Measurements from ENCODE around the gene LSAMP. TPM values are rescaled to one million over a fixed set of nuclear protein-coding genes. Genes with fewer than 3 reads are reported as not detected.

The LSAMP gene
- total RNA-seq, 1 experiment from 2014 or later, result 5.7 TPM

DNA sequence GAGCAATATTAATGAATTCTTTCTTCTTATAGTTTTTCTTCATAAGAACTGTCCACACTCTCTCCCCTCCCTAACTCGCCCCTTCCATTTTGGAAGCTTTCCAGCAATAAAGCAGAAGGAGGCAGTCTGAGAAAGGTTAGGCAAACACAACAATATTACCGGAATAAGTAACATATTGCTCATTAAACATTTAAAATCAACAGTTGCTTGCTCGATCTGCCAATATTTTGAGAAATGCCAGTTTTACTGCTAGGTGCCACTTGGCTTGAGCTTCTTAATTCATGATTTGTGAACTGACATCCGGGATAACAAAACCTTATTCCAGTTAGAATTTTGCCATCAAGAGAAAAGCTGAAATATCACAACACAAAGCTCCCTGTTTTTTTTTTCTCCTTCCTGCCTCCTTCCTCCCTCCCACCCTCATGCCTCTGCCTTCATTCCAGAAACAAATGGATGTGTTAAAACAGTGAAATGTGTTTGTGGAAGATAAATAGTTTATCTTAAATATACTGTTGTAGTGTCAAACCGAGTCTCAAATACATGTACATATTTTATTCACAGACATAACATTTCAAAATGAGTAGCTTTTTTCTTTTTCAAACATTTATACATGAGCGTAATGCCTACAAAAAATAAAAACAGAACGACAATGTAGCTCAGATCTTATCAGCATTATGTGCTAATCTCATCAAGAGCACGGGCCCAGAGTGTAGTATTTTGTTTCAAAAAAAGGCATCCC is 568.2 kb downstream of the LSAMP start (continued):
- TF ChIP-seq, protein P1, sequence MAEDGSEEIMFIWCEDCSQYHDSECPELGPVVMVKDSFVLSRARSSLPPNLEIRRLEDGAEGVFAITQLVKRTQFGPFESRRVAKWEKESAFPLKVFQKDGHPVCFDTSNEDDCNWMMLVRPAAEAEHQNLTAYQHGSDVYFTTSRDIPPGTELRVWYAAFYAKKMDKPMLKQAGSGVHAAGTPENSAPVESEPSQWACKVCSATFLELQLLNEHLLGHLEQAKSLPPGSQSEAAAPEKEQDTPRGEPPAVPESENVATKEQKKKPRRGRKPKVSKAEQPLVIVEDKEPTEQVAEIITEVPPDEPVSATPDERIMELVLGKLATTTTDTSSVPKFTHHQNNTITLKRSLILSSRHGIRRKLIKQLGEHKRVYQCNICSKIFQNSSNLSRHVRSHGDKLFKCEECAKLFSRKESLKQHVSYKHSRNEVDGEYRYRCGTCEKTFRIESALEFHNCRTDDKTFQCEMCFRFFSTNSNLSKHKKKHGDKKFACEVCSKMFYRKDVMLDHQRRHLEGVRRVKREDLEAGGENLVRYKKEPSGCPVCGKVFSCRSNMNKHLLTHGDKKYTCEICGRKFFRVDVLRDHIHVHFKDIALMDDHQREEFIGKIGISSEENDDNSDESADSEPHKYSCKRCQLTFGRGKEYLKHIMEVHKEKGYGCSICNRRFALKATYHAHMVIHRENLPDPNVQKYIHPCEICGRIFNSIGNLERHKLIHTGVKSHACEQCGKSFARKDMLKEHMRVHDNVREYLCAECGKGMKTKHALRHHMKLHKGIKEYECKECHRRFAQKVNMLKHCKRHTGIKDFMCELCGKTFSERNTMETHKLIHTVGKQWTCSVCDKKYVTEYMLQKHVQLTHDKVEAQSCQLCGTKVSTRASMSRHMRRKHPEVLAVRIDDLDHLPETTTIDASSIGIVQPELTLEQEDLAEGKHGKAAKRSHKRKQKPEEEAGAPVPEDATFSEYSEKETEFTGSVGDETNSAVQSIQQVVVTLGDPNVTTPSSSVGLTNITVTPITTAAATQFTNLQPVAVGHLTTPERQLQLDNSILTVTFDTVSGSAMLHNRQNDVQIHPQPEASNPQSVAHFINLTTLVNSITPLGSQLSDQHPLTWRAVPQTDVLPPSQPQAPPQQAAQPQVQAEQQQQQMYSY (CRISPR knock-in tag; IDR thresholded peaks at IDR 0.05), result no peak
- TF ChIP-seq NFATC4 (CRISPR knock-in tag; IDR thresholded peaks at IDR 0.05), result no peak
- TF ChIP-seq GTF2I (CRISPR knock-in tag; conservative IDR thresholded peaks at IDR 0.05), result no peak
- TF ChIP-seq JUN (CRISPR knock-in tag; IDR thresholded peaks at IDR 0.05), result no peak
- TF ChIP-seq GRHL2 (CRISPR knock-in tag; IDR thresholded peaks at IDR 0.05; ENCODE audit: insufficient replicate concordance, severe bottlenecking), result no peak

DNA sequence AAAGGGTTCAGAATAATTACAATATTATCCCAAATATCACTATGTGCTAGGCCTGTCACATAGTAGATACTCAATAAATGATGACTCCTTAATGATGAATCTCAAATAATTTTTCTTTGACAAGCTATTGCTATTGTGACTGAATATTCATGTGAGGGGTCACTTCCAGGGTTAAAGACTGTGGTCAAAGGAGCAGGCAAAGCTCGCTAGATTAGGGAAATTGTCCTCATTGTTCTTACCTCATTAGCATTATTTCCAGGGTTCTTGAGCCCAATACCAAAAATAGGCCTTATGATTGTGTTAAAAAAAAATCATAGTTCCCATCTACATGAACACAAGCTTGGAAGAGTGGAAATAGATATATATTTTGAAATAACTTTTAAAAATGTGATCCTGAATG is 569.8 kb downstream of the LSAMP start:
- ATAC-seq, result peak; percentile 69
- peaks cover 49% of the 10 kb centered on the region for H3K4me1 Mint-ChIP-seq
- H3K27ac Mint-ChIP-seq, result no peak overlapping the region
- no peaks in the 10 kb centered on the region for H3K27me3 Mint-ChIP-seq (ENCODE audit: low read depth)
- no peak overlapping the region for H3K4me3 Mint-ChIP-seq
- H3K9me3 Mint-ChIP-seq, result no peaks in the 10 kb centered on the region
- ChIA-PET CTCF (interaction anchor here (0.6 to 1.2 kb wide), 6 partner anchors 10 to 1760 kb away, joined by 3 to 5 read pairs (median 4); no protein-coding TSS in a partner anchor), POLR2A (no interaction called here)
- no peak for DNase-seq (ENCODE audit: low spot score)
- H3K36me3 Mint-ChIP-seq, result no peaks in the 10 kb centered on the region
- TF ChIP-seq, protein P2, sequence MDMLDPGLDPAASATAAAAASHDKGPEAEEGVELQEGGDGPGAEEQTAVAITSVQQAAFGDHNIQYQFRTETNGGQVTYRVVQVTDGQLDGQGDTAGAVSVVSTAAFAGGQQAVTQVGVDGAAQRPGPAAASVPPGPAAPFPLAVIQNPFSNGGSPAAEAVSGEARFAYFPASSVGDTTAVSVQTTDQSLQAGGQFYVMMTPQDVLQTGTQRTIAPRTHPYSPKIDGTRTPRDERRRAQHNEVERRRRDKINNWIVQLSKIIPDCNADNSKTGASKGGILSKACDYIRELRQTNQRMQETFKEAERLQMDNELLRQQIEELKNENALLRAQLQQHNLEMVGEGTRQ (CRISPR knock-in tag; IDR thresholded peaks at IDR 0.05), result no peak
- TF ChIP-seq NR1H2 (CRISPR knock-in tag; IDR thresholded peaks at IDR 0.05), result no peak
- TF ChIP-seq TP53 (CRISPR knock-in tag; IDR thresholded peaks at IDR 0.05), result no peak
- TF ChIP-seq, protein P3, sequence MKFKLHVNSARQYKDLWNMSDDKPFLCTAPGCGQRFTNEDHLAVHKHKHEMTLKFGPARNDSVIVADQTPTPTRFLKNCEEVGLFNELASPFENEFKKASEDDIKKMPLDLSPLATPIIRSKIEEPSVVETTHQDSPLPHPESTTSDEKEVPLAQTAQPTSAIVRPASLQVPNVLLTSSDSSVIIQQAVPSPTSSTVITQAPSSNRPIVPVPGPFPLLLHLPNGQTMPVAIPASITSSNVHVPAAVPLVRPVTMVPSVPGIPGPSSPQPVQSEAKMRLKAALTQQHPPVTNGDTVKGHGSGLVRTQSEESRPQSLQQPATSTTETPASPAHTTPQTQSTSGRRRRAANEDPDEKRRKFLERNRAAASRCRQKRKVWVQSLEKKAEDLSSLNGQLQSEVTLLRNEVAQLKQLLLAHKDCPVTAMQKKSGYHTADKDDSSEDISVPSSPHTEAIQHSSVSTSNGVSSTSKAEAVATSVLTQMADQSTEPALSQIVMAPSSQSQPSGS (CRISPR knock-in tag; IDR thresholded peaks at IDR 0.05; ENCODE audit: borderline replicate concordance, low read depth), result no peak
- TF ChIP-seq IRF2 (CRISPR knock-in tag; IDR thresholded peaks at IDR 0.05; ENCODE audit: borderline replicate concordance, low read depth), result no peak
- TF ChIP-seq, protein P4, sequence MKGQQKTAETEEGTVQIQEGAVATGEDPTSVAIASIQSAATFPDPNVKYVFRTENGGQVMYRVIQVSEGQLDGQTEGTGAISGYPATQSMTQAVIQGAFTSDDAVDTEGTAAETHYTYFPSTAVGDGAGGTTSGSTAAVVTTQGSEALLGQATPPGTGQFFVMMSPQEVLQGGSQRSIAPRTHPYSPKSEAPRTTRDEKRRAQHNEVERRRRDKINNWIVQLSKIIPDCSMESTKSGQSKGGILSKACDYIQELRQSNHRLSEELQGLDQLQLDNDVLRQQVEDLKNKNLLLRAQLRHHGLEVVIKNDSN (CRISPR knock-in tag; IDR thresholded peaks at IDR 0.05), result no peak
- TF ChIP-seq ZNF232 (CRISPR knock-in tag; IDR thresholded peaks at IDR 0.05), result no peak
- no peak for TF ChIP-seq NFE2L1 (CRISPR knock-in tag; IDR thresholded peaks at IDR 0.05)
- no peak for TF ChIP-seq ELF4 (CRISPR knock-in tag; IDR thresholded peaks at IDR 0.05; ENCODE audit: low read depth)
- TF ChIP-seq, protein P5, sequence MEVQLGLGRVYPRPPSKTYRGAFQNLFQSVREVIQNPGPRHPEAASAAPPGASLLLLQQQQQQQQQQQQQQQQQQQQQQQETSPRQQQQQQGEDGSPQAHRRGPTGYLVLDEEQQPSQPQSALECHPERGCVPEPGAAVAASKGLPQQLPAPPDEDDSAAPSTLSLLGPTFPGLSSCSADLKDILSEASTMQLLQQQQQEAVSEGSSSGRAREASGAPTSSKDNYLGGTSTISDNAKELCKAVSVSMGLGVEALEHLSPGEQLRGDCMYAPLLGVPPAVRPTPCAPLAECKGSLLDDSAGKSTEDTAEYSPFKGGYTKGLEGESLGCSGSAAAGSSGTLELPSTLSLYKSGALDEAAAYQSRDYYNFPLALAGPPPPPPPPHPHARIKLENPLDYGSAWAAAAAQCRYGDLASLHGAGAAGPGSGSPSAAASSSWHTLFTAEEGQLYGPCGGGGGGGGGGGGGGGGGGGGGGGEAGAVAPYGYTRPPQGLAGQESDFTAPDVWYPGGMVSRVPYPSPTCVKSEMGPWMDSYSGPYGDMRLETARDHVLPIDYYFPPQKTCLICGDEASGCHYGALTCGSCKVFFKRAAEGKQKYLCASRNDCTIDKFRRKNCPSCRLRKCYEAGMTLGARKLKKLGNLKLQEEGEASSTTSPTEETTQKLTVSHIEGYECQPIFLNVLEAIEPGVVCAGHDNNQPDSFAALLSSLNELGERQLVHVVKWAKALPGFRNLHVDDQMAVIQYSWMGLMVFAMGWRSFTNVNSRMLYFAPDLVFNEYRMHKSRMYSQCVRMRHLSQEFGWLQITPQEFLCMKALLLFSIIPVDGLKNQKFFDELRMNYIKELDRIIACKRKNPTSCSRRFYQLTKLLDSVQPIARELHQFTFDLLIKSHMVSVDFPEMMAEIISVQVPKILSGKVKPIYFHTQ (CRISPR knock-in tag; IDR thresholded peaks at IDR 0.05), result no peak
- TF ChIP-seq, protein P6, sequence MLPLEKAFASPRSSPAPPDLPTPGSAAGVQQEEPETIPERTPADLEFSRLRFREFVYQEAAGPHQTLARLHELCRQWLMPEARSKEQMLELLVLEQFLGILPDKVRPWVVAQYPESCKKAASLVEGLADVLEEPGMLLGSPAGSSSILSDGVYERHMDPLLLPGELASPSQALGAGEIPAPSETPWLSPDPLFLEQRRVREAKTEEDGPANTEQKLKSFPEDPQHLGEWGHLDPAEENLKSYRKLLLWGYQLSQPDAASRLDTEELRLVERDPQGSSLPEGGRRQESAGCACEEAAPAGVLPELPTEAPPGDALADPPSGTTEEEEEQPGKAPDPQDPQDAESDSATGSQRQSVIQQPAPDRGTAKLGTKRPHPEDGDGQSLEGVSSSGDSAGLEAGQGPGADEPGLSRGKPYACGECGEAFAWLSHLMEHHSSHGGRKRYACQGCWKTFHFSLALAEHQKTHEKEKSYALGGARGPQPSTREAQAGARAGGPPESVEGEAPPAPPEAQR (CRISPR knock-in tag; IDR thresholded peaks at IDR 0.05), result no peak
- no peak for TF ChIP-seq KAT7 (CRISPR knock-in tag; IDR thresholded peaks at IDR 0.05; ENCODE audit: borderline replicate concordance)
- TF ChIP-seq, protein P7, sequence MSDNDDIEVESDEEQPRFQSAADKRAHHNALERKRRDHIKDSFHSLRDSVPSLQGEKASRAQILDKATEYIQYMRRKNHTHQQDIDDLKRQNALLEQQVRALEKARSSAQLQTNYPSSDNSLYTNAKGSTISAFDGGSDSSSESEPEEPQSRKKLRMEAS (CRISPR knock-in tag; IDR thresholded peaks at IDR 0.05), result no peak
- TF ChIP-seq, protein P8, sequence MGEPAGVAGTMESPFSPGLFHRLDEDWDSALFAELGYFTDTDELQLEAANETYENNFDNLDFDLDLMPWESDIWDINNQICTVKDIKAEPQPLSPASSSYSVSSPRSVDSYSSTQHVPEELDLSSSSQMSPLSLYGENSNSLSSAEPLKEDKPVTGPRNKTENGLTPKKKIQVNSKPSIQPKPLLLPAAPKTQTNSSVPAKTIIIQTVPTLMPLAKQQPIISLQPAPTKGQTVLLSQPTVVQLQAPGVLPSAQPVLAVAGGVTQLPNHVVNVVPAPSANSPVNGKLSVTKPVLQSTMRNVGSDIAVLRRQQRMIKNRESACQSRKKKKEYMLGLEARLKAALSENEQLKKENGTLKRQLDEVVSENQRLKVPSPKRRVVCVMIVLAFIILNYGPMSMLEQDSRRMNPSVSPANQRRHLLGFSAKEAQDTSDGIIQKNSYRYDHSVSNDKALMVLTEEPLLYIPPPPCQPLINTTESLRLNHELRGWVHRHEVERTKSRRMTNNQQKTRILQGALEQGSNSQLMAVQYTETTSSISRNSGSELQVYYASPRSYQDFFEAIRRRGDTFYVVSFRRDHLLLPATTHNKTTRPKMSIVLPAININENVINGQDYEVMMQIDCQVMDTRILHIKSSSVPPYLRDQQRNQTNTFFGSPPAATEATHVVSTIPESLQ (CRISPR knock-in tag; IDR thresholded peaks at IDR 0.05), result no peak
- no peak for TF ChIP-seq ZNF121 (CRISPR knock-in tag; IDR thresholded peaks at IDR 0.05)
- no peak for TF ChIP-seq GTF2I (CRISPR knock-in tag; conservative IDR thresholded peaks at IDR 0.05)
- TF ChIP-seq NFYB (CRISPR knock-in tag; conservative IDR thresholded peaks at IDR 0.05; ENCODE audit: low read depth), result no peak
